ENCODE data around the gene TBC1D4.

The TBC1D4 gene

GRCh38 chr13:75305059-75305458, 176.9 kb downstream of the TBC1D4 start:
- Histone ChIP-seq H3K27me3 (replicated peaks; ENCODE audit: insufficient read depth, low read length) (no peaks in the 10 kb centered on the region), H3K36me3 (replicated peaks; ENCODE audit: insufficient read depth, low read length) (no peaks in the 10 kb centered on the region)

GRCh38 chr13:75303263-75303662, 178.7 kb downstream of the TBC1D4 start:
- H3K36me3 ChIP-seq (replicated peaks; ENCODE audit: insufficient read depth, low read length), result no peaks in the 10 kb centered on the region
- no peak overlapping the region for H2AFZ ChIP-seq (ENCODE audit: low read length)
- H3K9me2 ChIP-seq (replicated peaks; ENCODE audit: insufficient read depth, low read length), result no peaks in the 10 kb centered on the region
- no peak overlapping the region for H3K27ac ChIP-seq (ENCODE audit: low read length)
- H3K9me3 ChIP-seq (replicated peaks; ENCODE audit: insufficient read depth, low read length), result no peaks in the 10 kb centered on the region
- no peak overlapping the region for H3K9ac ChIP-seq (ENCODE audit: low read length)
- H4K20me1 ChIP-seq (ENCODE audit: insufficient read depth, low read length), result no peaks in the 10 kb centered on the region
- TF ChIP-seq CTCF (IDR thresholded peaks at IDR 0.05; ENCODE audit: low read length) (no peak), EZH2 (optimal IDR thresholded peaks at IDR 0.05; ENCODE audit: low read depth, low read length) (no peak), EZH2phosphoT487 (IDR thresholded peaks at IDR 0.05; ENCODE audit: low read length) (no peak)
- no peaks in the 10 kb centered on the region for H3K79me2 ChIP-seq (ENCODE audit: low read length)
- H3K27me3 ChIP-seq (replicated peaks; ENCODE audit: insufficient read depth, low read length), result no peaks in the 10 kb centered on the region
- H3K4me1 ChIP-seq (ENCODE audit: low read length), result no peaks in the 10 kb centered on the region
- no peaks in the 10 kb centered on the region for H3F3A ChIP-seq (ENCODE audit: insufficient read depth, low read length)
- no peak for DNase-seq
- H3K4me2 ChIP-seq (ENCODE audit: low read depth, low read length), result no peak overlapping the region
- H3K4me3 ChIP-seq (ENCODE audit: low read length), result no peak overlapping the region

More at GRCh38 chr13:75305059-75305458, 176.9 kb downstream of the TBC1D4 start:
- TF ChIP-seq EZH2 (optimal IDR thresholded peaks at IDR 0.05; ENCODE audit: low read depth, low read length) (no peak), CTCF (IDR thresholded peaks at IDR 0.05; ENCODE audit: low read length) (no peak), EZH2phosphoT487 (IDR thresholded peaks at IDR 0.05; ENCODE audit: low read length) (no peak)
- Histone ChIP-seq H3K9me3 (replicated peaks; ENCODE audit: insufficient read depth, low read length) (no peaks in the 10 kb centered on the region), H3K4me1 (ENCODE audit: low read length) (no peaks in the 10 kb centered on the region), H2AFZ (ENCODE audit: low read length) (no peak overlapping the region), H3K27ac (ENCODE audit: low read length) (no peak overlapping the region), H3K4me3 (ENCODE audit: low read length) (no peak overlapping the region), H3K79me2 (ENCODE audit: low read length) (no peaks in the 10 kb centered on the region), H3K9me2 (replicated peaks; ENCODE audit: insufficient read depth, low read length) (no peaks in the 10 kb centered on the region), H3F3A (ENCODE audit: insufficient read depth, low read length) (no peaks in the 10 kb centered on the region), H4K20me1 (ENCODE audit: insufficient read depth, low read length) (no peaks in the 10 kb centered on the region), H3K4me2 (ENCODE audit: low read depth, low read length) (no peak overlapping the region), H3K9ac (ENCODE audit: low read length) (no peak overlapping the region)
- no peak for DNase-seq

GRCh38 chr13:75302071-75302698, 179.8 kb downstream of the TBC1D4 start:
- no peak overlapping the region for H3K4me3 ChIP-seq (ENCODE audit: low read length)
- no peak overlapping the region for H3K4me2 ChIP-seq (ENCODE audit: low read depth, low read length)
- H3K27ac ChIP-seq (ENCODE audit: low read length), result no peak overlapping the region
- no peaks in the 10 kb centered on the region for H3K9me3 ChIP-seq (replicated peaks; ENCODE audit: insufficient read depth, low read length)
- no peaks in the 10 kb centered on the region for H3K9me2 ChIP-seq (replicated peaks; ENCODE audit: insufficient read depth, low read length)
- H3K79me2 ChIP-seq (ENCODE audit: low read length), result no peaks in the 10 kb centered on the region
- no peaks in the 10 kb centered on the region for H3K36me3 ChIP-seq (replicated peaks; ENCODE audit: insufficient read depth, low read length)
- no peak overlapping the region for H3K9ac ChIP-seq (ENCODE audit: low read length)
- no peak for DNase-seq
- H2AFZ ChIP-seq (ENCODE audit: low read length), result no peak overlapping the region
- H3K4me1 ChIP-seq (ENCODE audit: low read length), result no peaks in the 10 kb centered on the region
- H4K20me1 ChIP-seq (ENCODE audit: insufficient read depth, low read length), result no peaks in the 10 kb centered on the region
- no peaks in the 10 kb centered on the region for H3K27me3 ChIP-seq (replicated peaks; ENCODE audit: insufficient read depth, low read length)
- TF ChIP-seq CTCF (IDR thresholded peaks at IDR 0.05; ENCODE audit: low read length) (no peak), EZH2phosphoT487 (IDR thresholded peaks at IDR 0.05; ENCODE audit: low read length) (no peak), EZH2 (optimal IDR thresholded peaks at IDR 0.05; ENCODE audit: low read depth, low read length) (no peak)
- no peaks in the 10 kb centered on the region for H3F3A ChIP-seq (ENCODE audit: insufficient read depth, low read length)
